HG02798 (cell line): ENCODE results near the gene DGCR2.

Source experiments
- ATAC-seq: cut with Tn5 transposase; IDR thresholded peaks from one replicate; pipeline ENCODE4 v1.9.1; 2021; ENCODE audit warnings: mild to moderate bottlenecking; ENCODE audit not compliant: unreplicated experiment, poor library complexity

Gene DGCR2

DNA sequence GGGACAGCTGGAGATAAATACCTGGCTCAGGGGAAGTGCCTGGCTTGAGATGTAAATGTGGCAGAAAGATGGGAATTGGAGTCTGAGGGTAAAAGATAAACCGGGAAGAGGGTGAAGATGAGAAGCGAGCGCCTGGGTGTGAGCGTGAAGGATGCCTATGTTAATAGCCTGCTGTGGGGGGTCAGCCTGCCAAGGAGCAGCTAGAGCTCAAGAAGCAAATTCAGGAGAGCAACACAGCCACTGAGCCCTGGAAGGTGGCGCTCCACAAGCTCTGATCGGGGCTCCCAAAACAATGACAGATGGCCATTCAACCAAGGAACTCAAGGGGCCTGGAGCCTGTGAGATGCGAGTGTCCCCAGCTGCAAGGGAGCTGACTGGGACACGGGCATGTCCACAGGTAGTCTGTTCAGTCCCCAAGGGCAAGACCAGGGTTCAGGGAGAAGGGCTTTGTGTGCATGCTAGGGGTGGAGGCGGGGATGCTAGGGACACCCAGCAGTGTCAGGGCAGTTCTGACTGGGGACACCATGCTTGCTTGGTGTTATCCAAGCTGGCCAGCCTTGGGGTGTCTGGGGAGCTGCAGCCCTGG, 25.1 kb upstream of the DGCR2 start:
- no peak for ATAC-seq

GRCh38 chr22:19146215-19146968, 24.2 kb upstream of the DGCR2 start:
- no peak for ATAC-seq

DNA sequence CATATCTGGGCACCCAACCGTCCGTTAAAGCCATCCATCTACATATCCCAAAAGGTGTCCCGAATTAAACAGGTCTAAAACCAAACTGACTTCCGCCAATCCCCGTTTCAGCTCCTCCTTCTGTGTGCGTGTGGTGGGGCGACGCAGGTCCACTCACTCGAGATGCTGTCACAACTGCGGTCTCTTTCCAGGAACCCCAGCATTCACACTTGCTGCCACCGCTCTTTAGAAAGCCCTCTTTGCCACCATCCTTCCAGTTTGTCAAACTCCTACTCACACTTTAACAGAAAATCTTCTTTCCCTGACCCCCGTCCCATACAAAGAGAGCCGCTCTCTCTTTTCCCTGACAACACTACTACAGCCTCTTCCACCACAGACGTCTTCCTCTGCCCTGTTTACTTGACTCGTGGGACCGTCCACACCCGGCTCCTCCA, 21.8 kb upstream of the DGCR2 start:
- no peak for ATAC-seq

DNA sequence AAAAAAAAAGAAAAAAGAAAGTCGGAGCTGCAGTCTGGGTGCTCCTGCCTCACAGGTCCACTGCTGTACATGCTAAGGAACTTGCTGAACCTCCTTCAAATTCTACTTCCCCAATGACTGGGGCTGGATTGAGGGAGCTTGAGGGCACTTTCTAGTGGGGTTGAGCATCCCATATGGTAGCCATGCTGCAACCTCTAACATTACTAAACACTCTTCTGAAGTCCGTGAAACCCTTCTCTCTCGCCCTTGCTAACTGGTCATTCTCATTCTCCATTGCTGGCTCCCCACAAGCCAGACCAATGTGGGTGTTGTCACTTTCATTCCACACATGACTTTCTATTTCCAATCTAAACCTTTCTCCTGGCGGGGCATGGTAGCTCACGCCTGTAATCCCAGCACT, 21.0 kb upstream of the DGCR2 start:
- ATAC-seq, result no peak

DNA sequence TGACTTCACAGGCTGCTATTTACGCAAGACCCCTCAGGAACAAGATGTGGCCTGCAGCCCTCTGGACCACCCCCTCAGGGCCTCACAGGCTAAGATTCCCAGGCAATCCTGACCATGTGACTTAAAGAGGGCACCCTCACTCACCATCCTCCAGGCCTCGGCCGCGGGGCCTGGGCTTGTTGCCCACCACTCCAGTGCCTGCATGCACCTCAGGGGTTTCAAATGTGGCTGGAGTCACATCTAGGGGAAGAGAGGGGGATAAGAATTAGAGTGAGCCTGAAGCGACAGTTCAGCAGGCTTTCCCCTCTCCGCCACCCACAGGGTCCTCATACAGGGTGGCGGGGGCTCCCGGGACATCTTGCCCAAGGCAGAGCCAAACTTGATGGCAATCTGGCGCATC, 20.2 kb upstream of the DGCR2 start:
- ATAC-seq, result no peak

DNA sequence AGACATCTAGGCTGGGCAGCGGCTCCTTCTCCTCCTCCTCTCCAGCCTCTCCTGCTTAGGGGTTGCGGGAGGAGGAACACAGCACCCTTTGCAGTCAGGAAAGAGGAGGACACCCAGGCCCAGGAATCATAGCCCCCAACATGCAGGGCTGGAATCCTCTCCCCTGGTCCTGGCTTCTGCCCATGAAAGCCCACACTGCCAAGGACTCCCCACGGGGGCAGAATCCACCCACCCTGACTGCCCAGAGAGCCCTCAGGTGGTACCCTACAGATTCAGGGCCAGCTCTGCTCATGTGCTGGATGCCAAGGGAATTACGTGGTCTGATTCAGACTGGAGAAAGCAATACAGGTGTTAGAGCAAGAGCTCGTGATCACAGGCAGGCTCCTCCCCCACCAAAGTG, 17.8 kb upstream of the DGCR2 start:
- ATAC-seq, result no peak

GRCh38 chr22:19139001-19139356, 16.8 kb upstream of the DGCR2 start:
- no peak for ATAC-seq

GRCh38 chr22:19138217-19139000, 16.2 kb upstream of the DGCR2 start:
- ATAC-seq, result no peak

DNA sequence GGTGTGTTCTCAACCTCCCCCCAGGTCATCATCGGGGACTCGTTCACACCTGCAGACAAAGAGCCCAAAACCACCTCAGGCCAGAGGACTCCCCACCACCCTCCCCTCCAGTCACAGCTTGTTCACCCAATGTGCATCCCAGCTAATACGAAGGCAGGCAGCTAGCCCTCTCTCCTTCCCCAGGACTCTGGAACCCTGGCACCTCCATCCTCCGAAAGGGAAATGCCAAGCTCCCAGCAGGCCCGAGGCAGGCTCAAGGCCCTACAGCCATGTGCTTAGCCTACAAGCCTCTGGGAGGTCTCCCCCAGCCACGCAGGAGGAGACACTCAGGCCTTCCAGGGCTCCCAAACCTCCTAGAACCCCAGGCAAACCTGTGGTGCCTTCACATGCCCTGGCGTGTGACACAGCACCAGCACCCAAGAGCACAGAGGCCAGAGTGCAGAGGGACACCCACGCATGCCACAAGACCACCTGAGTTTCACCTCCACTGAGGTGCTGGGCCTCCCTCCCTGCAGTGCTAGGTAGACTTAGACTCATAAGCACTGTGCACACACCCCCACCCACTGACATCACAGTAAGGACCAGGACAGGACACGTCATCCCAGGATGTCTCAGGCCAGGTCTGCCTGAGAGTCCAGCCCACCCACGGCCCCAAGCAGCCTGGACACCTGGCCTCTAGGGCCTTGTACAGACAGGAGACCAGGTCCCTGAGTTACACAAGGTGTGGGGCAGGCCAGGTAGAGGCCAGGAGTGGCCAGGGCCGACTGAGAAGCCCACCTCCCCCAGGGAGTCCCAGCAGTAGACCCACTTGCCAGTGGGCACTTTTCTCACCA, 15.4 kb upstream of the DGCR2 start:
- no peak for ATAC-seq

- no peak for ATAC-seq
Measured at GRCh38 chr22:19136915-19137314, 14.7 kb upstream of the DGCR2 start.

DNA sequence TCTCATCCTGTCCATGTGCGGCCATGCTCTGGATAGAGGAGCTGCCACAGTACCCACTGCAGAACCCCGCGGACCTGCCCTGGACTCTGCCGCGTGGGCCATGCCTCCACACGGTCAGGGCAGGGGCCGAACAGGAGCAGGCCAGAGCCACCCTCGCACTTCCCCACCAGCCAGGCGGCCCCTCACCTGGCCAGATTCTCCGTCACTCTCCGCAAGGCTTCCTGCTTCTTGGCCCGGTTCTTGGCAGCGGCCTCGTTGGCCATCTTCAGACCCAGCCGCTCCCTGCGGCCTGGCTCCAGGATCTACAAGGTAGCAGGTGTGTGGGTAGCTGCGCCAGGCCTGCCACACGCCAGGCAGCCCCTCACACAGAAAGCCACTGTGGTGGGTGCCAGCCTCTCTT, 12.7 kb upstream of the DGCR2 start:
- no peak for ATAC-seq

GRCh38 chr22:19134176-19134831, 12.1 kb upstream of the DGCR2 start:
- ATAC-seq, result no peak

- ATAC-seq, result no peak
Measured at GRCh38 chr22:19133561-19133960, 11.3 kb upstream of the DGCR2 start.

- no peak for ATAC-seq
Measured at GRCh38 chr22:19132693-19133400, 10.6 kb upstream of the DGCR2 start.

DNA sequence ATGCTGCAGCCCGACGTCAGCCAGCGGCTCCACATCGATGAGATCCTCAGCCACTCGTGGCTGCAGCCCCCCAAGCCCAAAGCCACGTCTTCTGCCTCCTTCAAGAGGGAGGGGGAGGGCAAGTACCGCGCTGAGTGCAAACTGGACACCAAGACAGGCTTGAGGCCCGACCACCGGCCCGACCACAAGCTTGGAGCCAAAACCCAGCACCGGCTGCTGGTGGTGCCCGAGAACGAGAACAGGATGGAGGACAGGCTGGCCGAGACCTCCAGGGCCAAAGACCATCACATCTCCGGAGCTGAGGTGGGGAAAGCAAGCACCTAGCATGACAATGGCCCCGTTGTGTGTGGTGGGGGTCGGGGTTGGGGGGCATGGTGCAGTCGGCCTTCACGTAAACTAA, 9.9 kb upstream of the DGCR2 start:
- no peak for ATAC-seq

DNA sequence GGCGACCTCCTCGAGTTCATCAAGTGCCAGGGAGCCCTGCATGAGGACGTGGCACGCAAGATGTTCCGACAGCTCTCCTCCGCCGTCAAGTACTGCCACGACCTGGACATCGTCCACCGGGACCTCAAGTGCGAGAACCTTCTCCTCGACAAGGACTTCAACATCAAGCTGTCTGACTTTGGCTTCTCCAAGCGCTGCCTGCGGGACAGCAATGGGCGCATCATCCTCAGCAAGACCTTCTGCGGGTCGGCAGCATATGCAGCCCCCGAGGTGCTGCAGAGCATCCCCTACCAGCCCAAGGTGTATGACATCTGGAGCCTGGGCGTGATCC, 9.4 kb upstream of the DGCR2 start:
- no peak for ATAC-seq

DNA sequence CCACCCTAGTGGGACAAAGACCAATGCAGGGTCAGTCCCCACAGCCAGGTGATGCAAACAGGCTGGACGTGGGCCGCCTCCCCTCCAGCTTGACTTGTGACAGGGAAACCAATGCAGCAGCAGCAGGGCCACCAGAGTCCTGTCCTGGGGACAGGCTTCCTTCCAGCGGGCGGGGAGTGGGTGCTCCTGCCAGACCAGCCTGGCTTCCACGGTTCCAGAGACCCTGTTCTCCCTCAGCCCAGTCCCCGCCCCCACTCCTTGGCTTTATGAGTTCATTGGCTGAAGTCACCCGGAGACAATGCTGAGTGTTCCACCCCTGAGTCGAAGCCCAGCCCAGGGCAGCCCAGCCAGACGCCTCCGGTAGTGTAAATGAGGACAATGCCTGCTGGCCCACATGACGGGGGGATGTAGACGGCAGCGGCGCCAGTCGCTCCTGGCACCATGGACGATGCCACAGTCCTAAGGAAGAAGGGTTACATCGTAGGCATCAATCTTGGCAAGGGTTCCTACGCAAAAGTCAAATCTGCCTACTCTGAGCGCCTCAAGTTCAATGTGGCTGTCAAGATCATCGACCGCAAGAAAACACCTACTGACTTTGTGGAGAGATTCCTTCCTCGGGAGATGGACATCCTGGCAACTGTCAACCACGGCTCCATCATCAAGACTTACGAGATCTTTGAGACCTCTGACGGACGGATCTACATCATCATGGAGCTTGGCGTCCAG, 8.9 kb upstream of the DGCR2 start, which contains the start of gene TSSK2:
Gene TSSK2, plus strand, starts transcription at position 350 of the 726 bp plus-strand sequence. Its CDS starts 92 bp downstream, at position 442.
- ATAC-seq, result no peak

DNA sequence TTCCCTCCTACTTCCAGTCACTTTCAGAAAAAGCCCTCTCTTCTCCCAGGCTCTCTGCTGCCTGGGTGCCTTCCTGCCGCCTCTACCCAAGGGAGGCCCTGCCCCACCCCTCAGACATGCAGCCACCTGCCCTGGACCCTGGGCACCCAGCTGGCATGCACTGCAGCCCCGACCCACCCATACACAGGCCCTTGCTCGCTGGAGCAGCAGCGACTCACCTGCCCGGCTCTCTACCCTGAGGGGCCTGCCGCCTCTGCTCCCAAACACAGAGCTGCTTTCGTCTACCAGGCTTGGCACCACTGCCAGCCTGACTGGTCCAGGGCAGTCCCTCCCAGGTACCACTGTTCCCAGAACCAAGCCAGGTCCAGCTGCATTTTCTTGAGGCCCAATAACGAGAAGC, 7.7 kb upstream of the DGCR2 start:
- ATAC-seq, result no peak
